Right lobe of liver (tissue), 6 donors: ENCODE data around the gene TRIP12. TPM values are rescaled to one million over a fixed set of nuclear protein-coding genes. Genes with fewer than 3 reads are reported as not detected.

Source experiments
- ATAC-seq, 4 donors: fragments of 200-7000 bp; cut with Tn5 transposase; one replicate each; pipeline ENCODE4 v1.9.1; 2020; ENCODE audit warnings: mild to moderate bottlenecking in 4 of 4, moderate library complexity in 4 of 4
- DNase-seq, 3 donors: peaks; one replicate each; pipeline ENCODE4 v3.0.0-alpha.2; 2020
- H3K27ac ChIP-seq, 3 donors: fragments of 200-600 bp; one replicate each; pipeline ENCODE4 v1.8.0; 2022
- H3K27me3 ChIP-seq, 2 donors: fragments of 200-600 bp; one replicate each; pipeline ENCODE4 v1.8.0; 2022
- H3K36me3 ChIP-seq, 4 donors: fragments of 200-600 bp; sonication (generic) in 1 of 4; one replicate each; pipeline versions ENCODE4 v1.5.1 to v1.8.0; 2017 to 2022; ENCODE audit warnings: control low read depth in 1 of 4
- H3K4me1 ChIP-seq, 4 donors: fragments of 200-600 bp; sonication (generic) in 1 of 4; one replicate each; pipeline versions ENCODE4 v1.5.1 to v1.8.0; 2017 to 2022; ENCODE audit warnings: control low read depth in 1 of 4
- H3K4me3 ChIP-seq, 3 donors: fragments of 200-600 bp; one replicate each; pipeline ENCODE4 v1.8.0; 2022
- H3K9me3 ChIP-seq, 4 donors: fragments of 200-600 bp; sonication (generic) in 1 of 4; one replicate each; pipeline versions ENCODE4 v1.5.1 to v1.8.0; 2017 to 2022; ENCODE audit warnings: control low read depth in 1 of 4
- CTCF ChIP-seq, 4 donors: fragments of 200-600 bp in 3 of 4; fragments of 450-650 bp in 1 of 4; IDR thresholded peaks; one replicate each; pipeline versions ENCODE4 v1.5.1 to v1.8.0; 2016 to 2022; ENCODE audit warnings: antibody characterized with exemption in 4 of 4, mild to moderate bottlenecking in 2 of 4
- POLR2A ChIP-seq: fragments of 450-650 bp; IDR thresholded peaks from one replicate; pipeline ENCODE4 v1.6.1; 2017; ENCODE audit warnings: antibody characterized with exemption, mild to moderate bottlenecking
- WGBS: methylation state at CpG from one replicate; pipeline ENCODE4 v1.1.6; 2018; ENCODE audit warnings: low coverage, low lambda C conversion rate; ENCODE audit not compliant: insufficient coverage; ENCODE audit errors: missing lambda C conversion rate; 5-methylcytosine and 5-hydroxymethylcytosine counted together
- intact Hi-C, 2 donors: fragments of 100-400 bp; cut with DNase I; formaldehyde crosslinking; loops; one replicate each; pipeline versions ENCODE4 v1.11.2 to v1.14.1; 2022
- total RNA-seq, 6 experiments: library from RNA; depleted of rRNA in 2 of 6; stranded (reverse); fragments of >200 nt in 2 of 6; fragmentation: NEBNext Ultra II Directional in 3 of 6; extraction: Animal tissue kit (Norgen Biotek cat#: 25700) in 3 of 6; gene quantifications; one replicate each; pipeline versions ENCODE4 v1.1.0 to v1.2.4, GENCODE V29; 2016 to 2023
- donor health status: DM: no; HTN: yes; CAD: no.
- donor health status: DM: no; HTN: no; CAD: no.
- donor health status: DM: no; HTN: no; CAD: no.
- donor health status: DM: no; HTN: yes; CAD: no.
- donor health status: DM: no; HTN: yes; CAD: no.

Gene TRIP12
- total RNA-seq, 6 experiments from 2014 or later, result 66.5 to 98.0 (median 85.4) TPM

GRCh38 chr2:229914171-229914570, 7.6 kb downstream of the TRIP12 start:
- Histone ChIP-seq H3K27me3 (no peaks in the 10 kb centered on the region), H3K36me3 (no peaks in the 10 kb centered on the region), H3K4me1 (peaks cover 0 to 42% (median 11%) of the 10 kb centered on the region in 4 donors), H3K27ac (no peak overlapping the region), H3K9me3 (no peaks in the 10 kb centered on the region), H3K4me3 (no peak overlapping the region)
- DNase-seq (no peak), ATAC-seq (peak in 1 of 4 donors; percentile 44)
- TF ChIP-seq POLR2A, result no peak
- TF ChIP-seq CTCF (IDR thresholded peaks at IDR 0.05), result no peak
- intact Hi-C loops, result no loop called here
- WGBS, result 71% methylated on average over 1 of the region's 2 CpGs

DNA sequence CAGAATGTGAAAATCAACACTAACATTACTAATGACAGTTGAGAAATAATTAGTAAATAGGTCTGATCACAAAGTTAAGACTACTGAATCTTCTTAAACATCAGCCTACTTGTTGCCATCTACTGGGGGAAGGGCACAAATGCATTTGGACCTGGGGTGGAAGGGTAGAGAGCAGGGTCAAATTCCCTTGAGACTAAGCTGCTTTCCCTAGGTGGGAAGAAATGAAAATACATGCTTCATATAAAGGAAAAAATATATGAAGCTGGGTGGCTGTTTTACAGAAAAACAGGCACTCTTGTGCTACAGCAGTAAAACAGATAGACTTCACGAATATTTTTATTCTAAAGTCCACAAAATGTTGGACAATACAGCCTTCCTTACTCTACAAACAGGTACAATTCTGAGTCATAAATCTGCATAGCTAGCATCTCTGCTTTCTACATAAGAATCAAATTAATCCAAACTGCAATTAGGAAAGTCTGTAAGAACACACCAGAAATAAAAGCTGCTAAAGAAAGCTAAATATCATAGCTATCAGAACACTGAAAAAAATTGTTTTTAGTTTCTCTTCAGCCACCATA, 10.9 kb downstream of the TRIP12 start:
- Histone ChIP-seq H3K27ac (no peak overlapping the region), H3K4me3 (no peak overlapping the region), H3K27me3 (no peaks in the 10 kb centered on the region), H3K9me3 (no peaks in the 10 kb centered on the region), H3K4me1 (peaks cover 0 to 36% (median 10%) of the 10 kb centered on the region in 4 donors), H3K36me3 (peaks cover 0 to 19% (median 0%) of the 10 kb centered on the region in 4 donors)
- DNase-seq (peak in 1 of 3 donors; percentile 53), ATAC-seq (peak; percentile 83 to 93 (median 89))
- TF ChIP-seq CTCF (IDR thresholded peaks at IDR 0.05), result peak; percentile 16 to 55 (median 38)
- TF ChIP-seq POLR2A, result no peak
- 6% methylated on average over 1 of the region's 1 CpG for WGBS
- intact Hi-C loops, result no loop called here

GRCh38 chr2:229910147-229910831, 11.5 kb downstream of the TRIP12 start:
- DNase-seq, result no peak
- no peaks in the 10 kb centered on the region for H3K27me3 ChIP-seq
- peaks cover 0 to 19% (median 0%) of the 10 kb centered on the region in 4 donors for H3K36me3 ChIP-seq
- intact Hi-C loops, result no loop called here
- no peaks in the 10 kb centered on the region for H3K9me3 ChIP-seq
- WGBS, result 67% methylated on average over 1 of the region's 1 CpG
- H3K4me3 ChIP-seq, result no peak overlapping the region
- no peak overlapping the region for H3K27ac ChIP-seq
- no peak for ATAC-seq
- peaks cover 0 to 36% (median 10%) of the 10 kb centered on the region in 4 donors for H3K4me1 ChIP-seq
- no peak for TF ChIP-seq POLR2A
- TF ChIP-seq CTCF (IDR thresholded peaks at IDR 0.05), result no peak

- DNase-seq (no peak), ATAC-seq (no peak)
- Histone ChIP-seq H3K36me3 (peaks cover 0 to 19% (median 0%) of the 10 kb centered on the region in 4 donors), H3K27me3 (no peaks in the 10 kb centered on the region), H3K27ac (no peak overlapping the region), H3K4me1 (peaks cover 0 to 28% (median 10%) of the 10 kb centered on the region in 4 donors), H3K4me3 (no peak overlapping the region), H3K9me3 (no peaks in the 10 kb centered on the region)
- intact Hi-C loops, result no loop called here
- WGBS, result 85% methylated on average over 2 of the region's 2 CpGs
- TF ChIP-seq POLR2A (no peak), CTCF (IDR thresholded peaks at IDR 0.05) (no peak)
Measured at GRCh38 chr2:229909090-229909489, 12.7 kb downstream of the TRIP12 start.
